H1 (cell line): ENCODE data around the gene FMNL2. TPM values are rescaled to one million over a fixed set of nuclear protein-coding genes. Genes with fewer than 3 reads are reported as not detected.

ENCODE experiments used
- CTCF ChIA-PET: fragments of 300-600 bp; sonication (Branson Sonifier 250); formaldehyde crosslinking; loops from one replicate; lab custom pipeline; 2021; ENCODE audit not compliant: partially characterized antibody; lab: Charles Lee
- POLR2A ChIA-PET: fragments of 300-600 bp; sonication (Branson Sonifier 250); formaldehyde crosslinking; loops from one replicate; lab custom pipeline; 2021; ENCODE audit warnings: inconsistent platforms; ENCODE audit not compliant: partially characterized antibody; lab: Charles Lee
- DNase-seq, 2 experiments: peaks; one replicate each; pipeline versions ENCODE4 v3.0.0 to v3.0.0-alpha.2; 2010 to 2022; ENCODE audit warnings: low spot score in 2 of 2, low read depth in 1 of 2, mixed read lengths in 1 of 2
- FAIRE-seq: peaks from 2 replicates; lab custom pipeline; 2011; peaks lifted over from hg19 to GRCh38; lab: Jason Lieb, UNC
- H2AFZ ChIP-seq: 2 replicates; pipeline ENCODE4 v1.8.1; 2012; ENCODE audit warnings: low read length, inconsistent platforms
- H2AK5ac ChIP-seq: 2 replicates; pipeline ENCODE4 v1.6.1; 2013; ENCODE audit warnings: low read depth, low read length
- H2BK120ac ChIP-seq: replicated peaks from 2 replicates; pipeline ENCODE3; 2013; ENCODE audit warnings: low read depth, low read length, inconsistent platforms
- H2BK12ac ChIP-seq: 2 replicates; pipeline ENCODE4 v1.6.1; 2013; ENCODE audit warnings: low read depth, low read length
- H2BK15ac ChIP-seq: 2 replicates; pipeline ENCODE4 v1.6.1; 2013; ENCODE audit warnings: low read length
- H2BK20ac ChIP-seq: 2 replicates; pipeline ENCODE4 v1.6.1; 2013; ENCODE audit warnings: low read length
- H2BK5ac ChIP-seq: 2 replicates; pipeline ENCODE4 v1.6.1; 2013; ENCODE audit warnings: low read depth, low read length
- H3K14ac ChIP-seq: 2 replicates; pipeline ENCODE4 v1.6.1; 2013; ENCODE audit warnings: inconsistent platforms; ENCODE audit not compliant: insufficient read length
- H3K18ac ChIP-seq: 2 replicates; pipeline ENCODE4 v1.6.1; 2013; ENCODE audit warnings: low read length; ENCODE audit errors: extremely low read depth
- H3K23ac ChIP-seq: 2 replicates; pipeline ENCODE4 v1.6.1; 2013; ENCODE audit warnings: inconsistent platforms; ENCODE audit not compliant: insufficient read length
- H3K23me2 ChIP-seq: 2 replicates; pipeline ENCODE4 v1.6.1; 2013; ENCODE audit warnings: low read depth, low read length
- H3K27ac ChIP-seq: 2 replicates; pipeline ENCODE4 v1.6.1; 2011; ENCODE audit warnings: low read depth, low read length, inconsistent platforms
- H3K27me3 ChIP-seq, 4 experiments: replicated peaks in 1 of 4; 1 replicate in 1 of 4; 2 replicates in 3 of 4; pipeline versions ENCODE4 v1.6.1 to v1.8.1; 2011 to 2013; ENCODE audit warnings: low read length in 3 of 4, mild to moderate bottlenecking in 3 of 4, inconsistent platforms in 2 of 4, mixed read lengths in 2 of 4, moderate library complexity in 1 of 4; ENCODE audit not compliant: control insufficient read depth in 3 of 4, insufficient read depth in 3 of 4; ENCODE audit errors: extremely low read depth in 1 of 4
- H3K36me3 ChIP-seq, 4 experiments: 2 replicates each; pipeline versions ENCODE4 v1.6.1 to v1.8.1; 2011 to 2013; ENCODE audit warnings: mild to moderate bottlenecking in 4 of 4, low read length in 3 of 4, moderate library complexity in 2 of 4, control low read depth in 1 of 4, inconsistent platforms in 1 of 4; ENCODE audit not compliant: insufficient read depth in 4 of 4, control insufficient read depth in 2 of 4
- H3K4ac ChIP-seq: replicated peaks from 2 replicates; pipeline ENCODE3; 2013; ENCODE audit warnings: low read length, low read depth, mixed read lengths, inconsistent platforms; ENCODE audit not compliant: insufficient read length
- H3K4me1 ChIP-seq, 4 experiments: replicated peaks in 1 of 4; 1 replicate in 1 of 4; 2 replicates in 3 of 4; pipeline versions ENCODE4 v1.6.1 to v1.8.1; 2011 to 2013; ENCODE audit warnings: low read length in 3 of 4, inconsistent platforms in 2 of 4, mixed read lengths in 1 of 4; ENCODE audit not compliant: insufficient read depth in 4 of 4, control insufficient read depth in 3 of 4
- H3K4me2 ChIP-seq, 2 experiments: 2 replicates each; pipeline versions ENCODE4 v1.6.1 to v1.8.1; 2011 to 2013; ENCODE audit warnings: low read depth in 2 of 2, low read length in 2 of 2, control low read depth in 1 of 2, inconsistent platforms in 1 of 2, mild to moderate bottlenecking in 1 of 2; ENCODE audit not compliant: insufficient read depth in 1 of 2
- H3K4me3 ChIP-seq, 4 experiments: fragments of 200-600, 300-600 bp in 1 of 4; sonication (generic), shearing (Covaris generic), sonication (Bioruptor Twin) in 1 of 4; 2 replicates each; pipeline versions ENCODE4 v1.5.1 to v1.8.1; 2011 to 2016; ENCODE audit warnings: low read length in 4 of 4, low read depth in 3 of 4, control low read depth in 2 of 4, inconsistent platforms in 2 of 4, mild to moderate bottlenecking in 2 of 4, mixed read lengths in 1 of 4, moderate library complexity in 1 of 4; ENCODE audit not compliant: insufficient read depth in 2 of 4; ENCODE audit errors: extremely low read depth in 1 of 4
- H3K56ac ChIP-seq: replicated peaks from 2 replicates; pipeline ENCODE3; 2013; ENCODE audit warnings: low read depth, mild to moderate bottlenecking, mixed read lengths, low read length, inconsistent platforms; ENCODE audit not compliant: insufficient read length
- H3K79me1 ChIP-seq: 2 replicates; pipeline ENCODE4 v1.6.1; 2013; ENCODE audit warnings: low read depth, low read length, control low read depth
- H3K79me2 ChIP-seq, 2 experiments: 2 replicates each; pipeline versions ENCODE4 v1.6.1 to v1.8.1; 2012 to 2013; ENCODE audit warnings: low read length in 2 of 2, mild to moderate bottlenecking in 2 of 2, inconsistent platforms in 1 of 2; ENCODE audit not compliant: insufficient read depth in 2 of 2, control insufficient read depth in 1 of 2
- H3K9ac ChIP-seq, 4 experiments: replicated peaks in 1 of 4; 1 replicate in 1 of 4; 2 replicates in 3 of 4; pipeline versions ENCODE4 v1.6.1 to v1.8.1; 2011 to 2013; ENCODE audit warnings: low read depth in 3 of 4, low read length in 3 of 4, control low read depth in 2 of 4, mild to moderate bottlenecking in 2 of 4, moderate library complexity in 2 of 4, inconsistent platforms in 1 of 4; ENCODE audit errors: extremely low read depth in 1 of 4
- H3K9me3 ChIP-seq, 2 experiments: 2 replicates each; pipeline versions ENCODE4 v1.6.1 to v1.8.1; 2012 to 2013; ENCODE audit warnings: mild to moderate bottlenecking in 2 of 2, moderate library complexity in 2 of 2, control low read depth in 1 of 2, inconsistent platforms in 1 of 2, low read depth in 1 of 2, low read length in 1 of 2, mixed read lengths in 1 of 2; ENCODE audit not compliant: insufficient read depth in 2 of 2
- H4K20me1 ChIP-seq, 2 experiments: replicated peaks in 1 of 2; 2 replicates each; pipeline versions ENCODE3 to v1.8.1; 2011 to 2013; ENCODE audit warnings: inconsistent platforms in 2 of 2, low read length in 2 of 2, mild to moderate bottlenecking in 1 of 2; ENCODE audit not compliant: insufficient read depth in 2 of 2, control insufficient read depth in 1 of 2
- H4K5ac ChIP-seq: 2 replicates; pipeline ENCODE4 v1.6.1; 2013; ENCODE audit warnings: low read length, low read depth, mixed read lengths, inconsistent platforms; ENCODE audit not compliant: insufficient read length
- H4K8ac ChIP-seq: 2 replicates; pipeline ENCODE4 v1.8.0; 2013; ENCODE audit warnings: mild to moderate bottlenecking, moderate library complexity, low read length, inconsistent platforms; ENCODE audit not compliant: insufficient read depth; ENCODE audit errors: extremely low read depth
- H4K91ac ChIP-seq: replicated peaks from 2 replicates; pipeline ENCODE3; 2013; ENCODE audit warnings: low read length, mixed read lengths, inconsistent platforms; ENCODE audit not compliant: insufficient read length
- ASH2L ChIP-seq: fragments of 200-600, 300-600 bp; sonication (generic); IDR thresholded peaks from one replicate; pipeline ENCODE4 v1.7.1; 2017; ENCODE audit warnings: low read length
- CEBPB ChIP-seq: IDR thresholded peaks from 2 replicates; pipeline ENCODE4 v1.6.1; 2012; ENCODE audit warnings: low read depth, low read length
- KDM5A ChIP-seq: fragments of 200-600 bp; IDR thresholded peaks from 2 replicates; pipeline ENCODE4 v1.7.1; 2012; ENCODE audit warnings: mild to moderate bottlenecking, low read length, inconsistent platforms, mixed read lengths
- NRF1 ChIP-seq: IDR thresholded peaks from 2 replicates; pipeline ENCODE4 v1.6.1; 2011; ENCODE audit warnings: mild to moderate bottlenecking, low read depth, low read length, improper control_type of control experiment
- RBBP5 ChIP-seq: IDR thresholded peaks from 2 replicates; pipeline ENCODE4 v1.7.1; 2012; ENCODE audit warnings: low read depth, mild to moderate bottlenecking, inconsistent platforms, low read length, moderate library complexity, borderline replicate concordance
- SUZ12 ChIP-seq: fragments of 200-600 bp; sonication (generic); IDR thresholded peaks from 2 replicates; pipeline ENCODE4 v1.6.1; 2012; ENCODE audit warnings: mild to moderate bottlenecking, inconsistent platforms, low read length, moderate library complexity, mixed read lengths
- WGBS, 2 experiments: shearing (Covaris generic) in 1 of 2; methylation state at CpG; one replicate each; pipeline versions ENCODE4 v1.1.6 to v1.1.7; 2013 to 2015; ENCODE audit warnings: low lambda C conversion rate in 2 of 2, mixed read lengths in 2 of 2, inconsistent platforms in 1 of 2, low coverage in 1 of 2, missing lambda C conversion rate in 1 of 2; ENCODE audit not compliant: insufficient replicate concordance in 2 of 2, insufficient coverage in 1 of 2, insufficient read length in 1 of 2; ENCODE audit errors: extremely low coverage in 1 of 2, missing lambda C conversion rate in 1 of 2; 5-methylcytosine and 5-hydroxymethylcytosine counted together
- polyA plus RNA-seq, 7 experiments: library from polyadenylated mRNA; depleted of rRNA in 3 of 7; stranded (reverse) in 5 of 7; unstranded in 2 of 7; fragments of >200 nt in 5 of 7; fragments of 200-250 nt in 2 of 7; gene quantifications; 1 replicate in 5 of 7; 2 replicates in 1 of 7; 4 replicates in 1 of 7; pipeline versions ENCODE4 v1.2.1 to v1.2.3, GENCODE V29; 2011 to 2013; ENCODE audit warnings: missing spikeins in 2 of 7, mixed read lengths in 2 of 7
- total RNA-seq: library from RNA; stranded (reverse); fragmentation: NEBNext Ultra II Directional; extraction: Animal tissue kit (Norgen Biotek cat#: 25700); gene quantifications from 2 replicates; pipeline ENCODE4 v1.2.1, GENCODE V29; 2021

The FMNL2 gene
- total and polyA plus RNA-seq, 2 of the 8 experiments (the other 6 are each of a cell fraction or from before 2014, with no cell fraction given) = 15.5 to 45.1 TPM

- Histone ChIP-seq H3K4me3 (no peak overlapping the region), H3K9me3 (no peaks in the 10 kb centered on the region), H3K4me2 (no peak overlapping the region), H2BK12ac (no peak overlapping the region), H4K8ac (no peak overlapping the region), H2AFZ (no peak overlapping the region), H3K18ac (no peak overlapping the region), H2BK120ac (no peak overlapping the region), H3K23me2 (no peaks in the 10 kb centered on the region), H3K4ac (no peak overlapping the region), H3K27me3 (no peaks in the 10 kb centered on the region), H2BK20ac (no peak overlapping the region), H2BK15ac (no peak overlapping the region), H3K79me2 (0 out of 4 replicates have a peak, but pooled peaks cover 0 to 4% of the 10 kb centered on the region in 2 experiments), H3K23ac (no peak overlapping the region), H4K91ac (no peak overlapping the region), H3K14ac (no peak overlapping the region), H3K9ac (no peak overlapping the region), H3K4me1 (peaks cover 0 to 3% (median 2%) of the 10 kb centered on the region in 4 experiments; a peak in 3 of 7 replicates), H4K20me1 (no peaks in the 10 kb centered on the region), H2AK5ac (no peak overlapping the region), H2BK5ac (no peak overlapping the region), H3K27ac (no peak overlapping the region), H3K56ac (no peak overlapping the region), H3K79me1 (no peaks in the 10 kb centered on the region; the same call in 1 of the 2 replicates), H3K36me3 (no peaks in the 10 kb centered on the region), H4K5ac (no peak overlapping the region)
- DNase-seq (no peak), FAIRE-seq (no peak)
- 81% methylated on average over 1 of the region's 1 CpG; no CpG with 5 or more reads in 1 of the 2 experiments for WGBS, 2 experiments
- CTCF ChIA-PET = interaction anchor here (0.8 to 2.2 kb wide), 2 partner anchors 47 to 63 kb away, joined by 3 to 5 read pairs; no protein-coding TSS in a partner anchor
- POLR2A ChIA-PET = no interaction called here
- TF ChIP-seq KDM5A = no peak
- no peak for TF ChIP-seq ASH2L
- TF ChIP-seq RBBP5 = no peak
- TF ChIP-seq NRF1 = no peak
- TF ChIP-seq CEBPB = no peak
- TF ChIP-seq SUZ12 = no peak
These were observed 237.1 kb downstream of the FMNL2 start for GRCh38 chr2:152572031-152572430.
